SK-N-SH (cell line): Measurements from ENCODE around the gene GRIA1. TPM values are rescaled to one million over a fixed set of nuclear protein-coding genes. Genes with fewer than 3 reads are reported as not detected.

Source experiments
- CTCF ChIA-PET: fragments of 300-600, 350-600 bp; formaldehyde crosslinking; extraction: SDS; loops from one replicate; lab custom pipeline; 2021; lab: Yijun Ruan, JAX
- POLR2A ChIA-PET: fragments of 350-600 bp; sonication (Branson Sonifier 250); formaldehyde crosslinking; extraction: SDS; loops from one replicate; lab custom pipeline; 2020; ENCODE audit warnings: antibody characterized with exemption, inconsistent platforms; lab: Yijun Ruan, JAX
- DNase-seq: peaks from one replicate; pipeline ENCODE4 v3.0.0; 2012
- H2AFZ ChIP-seq: fragments of 200-600 bp; sonication (generic); 2 replicates; pipeline ENCODE4 v1.8.1; 2016; ENCODE audit warnings: antibody characterized with exemption, mild to moderate bottlenecking, low read depth
- H3F3A ChIP-seq: fragments of 200-600 bp; sonication (generic); replicated peaks from 2 replicates; pipeline ENCODE3; 2016; ENCODE audit warnings: antibody characterized with exemption, mild to moderate bottlenecking; ENCODE audit not compliant: insufficient read depth
- H3K27ac ChIP-seq, 2 experiments: fragments of 200-500 bp in 1 of 2; fragments of 200-600 bp in 1 of 2; sonication (Bioruptor generic) in 1 of 2; sonication (generic), shearing (Covaris generic) in 1 of 2; 2 replicates each; pipeline versions ENCODE4 v1.5.1 to v1.6.1; 2014 to 2016; ENCODE audit warnings: low read depth in 2 of 2, inconsistent platforms in 1 of 2, low read length in 1 of 2, mild to moderate bottlenecking in 1 of 2, mixed read lengths in 1 of 2
- H3K27me3 ChIP-seq: fragments of 200-600 bp; sonication (generic), shearing (Covaris generic); 2 replicates; pipeline ENCODE4 v1.6.1; 2016; ENCODE audit warnings: mixed run types; ENCODE audit not compliant: insufficient read depth
- H3K36me3 ChIP-seq, 2 experiments: fragments of 200-500 bp in 1 of 2; fragments of 200-600 bp in 1 of 2; sonication (Bioruptor generic) in 1 of 2; sonication (generic) in 1 of 2; replicated peaks in 1 of 2; 2 replicates each; pipeline versions ENCODE3 to v1.5.1; 2014 to 2016; ENCODE audit warnings: low read length in 1 of 2, mild to moderate bottlenecking in 1 of 2; ENCODE audit not compliant: insufficient read depth in 2 of 2, control insufficient read depth in 1 of 2
- H3K4me1 ChIP-seq, 2 experiments: fragments of 200-500 bp in 1 of 2; fragments of 200-600 bp in 1 of 2; sonication (Bioruptor generic) in 1 of 2; sonication (generic), shearing (Covaris generic) in 1 of 2; 2 replicates each; pipeline versions ENCODE4 v1.5.1 to v1.6.1; 2014 to 2016; ENCODE audit warnings: low read depth in 1 of 2, low read length in 1 of 2, mixed run types in 1 of 2; ENCODE audit not compliant: insufficient read depth in 2 of 2, control insufficient read depth in 1 of 2
- H3K4me2 ChIP-seq: fragments of 200-600 bp; sonication (generic), shearing (Covaris generic); 2 replicates; pipeline ENCODE4 v1.6.1; 2017; ENCODE audit warnings: mixed run types
- H3K4me3 ChIP-seq, 2 experiments: fragments of 200-500 bp in 1 of 2; fragments of 200-600 bp in 1 of 2; sonication (Bioruptor generic) in 1 of 2; sonication (generic), shearing (Covaris generic) in 1 of 2; 2 replicates each; pipeline versions ENCODE4 v1.5.1 to v1.8.1; 2014 to 2016; ENCODE audit warnings: low read depth in 2 of 2, inconsistent platforms in 1 of 2, low read length in 1 of 2, mild to moderate bottlenecking in 1 of 2, mixed read lengths in 1 of 2, moderate library complexity in 1 of 2
- H3K79me2 ChIP-seq: fragments of 200-600 bp; sonication (generic); 2 replicates; pipeline ENCODE4 v1.8.1; 2017; ENCODE audit warnings: mild to moderate bottlenecking; ENCODE audit not compliant: insufficient read depth
- H3K9ac ChIP-seq: fragments of 200-600 bp; sonication (generic); 2 replicates; pipeline ENCODE4 v1.6.1; 2017; ENCODE audit warnings: mixed run types
- H3K9me2 ChIP-seq: fragments of 200-600 bp; sonication (generic); 2 replicates; pipeline ENCODE4 v1.6.1; 2017; ENCODE audit warnings: mixed run types
- H3K9me3 ChIP-seq: fragments of 200-600 bp; sonication (generic); 2 replicates; pipeline ENCODE4 v1.6.1; 2017; ENCODE audit warnings: mixed run types, mild to moderate bottlenecking, moderate library complexity
- H4K20me1 ChIP-seq: fragments of 200-600 bp; sonication (generic); 2 replicates; pipeline ENCODE4 v1.6.1; 2017; ENCODE audit warnings: mild to moderate bottlenecking, mixed run types; ENCODE audit not compliant: insufficient read depth
- CHD2 ChIP-seq: fragments of 150-350 bp; IDR thresholded peaks from 2 replicates; pipeline ENCODE4 v1.6.1; 2018; ENCODE audit warnings: low read length; ENCODE audit not compliant: partially characterized antibody
- ELF1 ChIP-seq: IDR thresholded peaks from 2 replicates; pipeline ENCODE4 v1.4.0; 2012
- EZH2phosphoT487 ChIP-seq: fragments of 200-600 bp; sonication (generic); IDR thresholded peaks from 2 replicates; pipeline ENCODE4 v1.6.1; 2017; ENCODE audit warnings: low read depth, mixed run types, mild to moderate bottlenecking, antibody characterized with exemption, moderate library complexity, borderline replicate concordance
- FOXJ3 ChIP-seq: sonication (generic); formaldehyde crosslinking; IDR thresholded peaks from 2 replicates; pipeline ENCODE4 v1.5.1; 2020; ENCODE audit warnings: mild to moderate bottlenecking, missing genetic modification reagents
- FOXM1 ChIP-seq: IDR thresholded peaks from 2 replicates; pipeline ENCODE4 v1.4.0; 2012; ENCODE audit warnings: low read depth, mild to moderate bottlenecking
- GABPA ChIP-seq: IDR thresholded peaks from 2 replicates; pipeline ENCODE4 v1.4.0; 2012; ENCODE audit warnings: low read depth, mild to moderate bottlenecking
- GATA2 ChIP-seq: sonication (generic); formaldehyde crosslinking; IDR thresholded peaks from 2 replicates; pipeline ENCODE4 v1.5.0; 2020; ENCODE audit warnings: mild to moderate bottlenecking, missing genetic modification reagents
- IRF3 ChIP-seq: fragments of 150-350 bp; IDR thresholded peaks from 2 replicates; pipeline ENCODE4 v1.6.1; 2016; ENCODE audit warnings: mild to moderate bottlenecking, low read depth, low read length
- MAX ChIP-seq: IDR thresholded peaks from 2 replicates; pipeline ENCODE4 v1.4.0; 2012; ENCODE audit warnings: low read depth
- MEF2A ChIP-seq: IDR thresholded peaks from 2 replicates; pipeline ENCODE4 v1.4.0; 2012; ENCODE audit warnings: low read depth, borderline replicate concordance
- MXI1 ChIP-seq: IDR thresholded peaks from 2 replicates; pipeline ENCODE4 v1.6.1; 2012; ENCODE audit warnings: mild to moderate bottlenecking, low read depth, low read length, improper control_type of control experiment
- NFIC ChIP-seq: IDR thresholded peaks from 2 replicates; pipeline ENCODE4 v1.4.0; 2012; ENCODE audit warnings: borderline replicate concordance
- PBX3 ChIP-seq: IDR thresholded peaks from 2 replicates; pipeline ENCODE4; 2012
- REST ChIP-seq: IDR thresholded peaks from 2 replicates; pipeline ENCODE4 v1.6.1; 2012; ENCODE audit warnings: mild to moderate bottlenecking, low read depth, low read length, moderate library complexity
- TCF12 ChIP-seq: IDR thresholded peaks from 2 replicates; pipeline ENCODE4 v1.4.0; 2012
- USF1 ChIP-seq: IDR thresholded peaks from 2 replicates; pipeline ENCODE4 v1.4.0; 2012; ENCODE audit warnings: low read depth, borderline replicate concordance
- USF2 ChIP-seq: fragments of 150-350 bp; IDR thresholded peaks from 2 replicates; pipeline ENCODE4 v1.6.1; 2017; ENCODE audit warnings: antibody characterized with exemption, low read length, low read depth, borderline replicate concordance
- ZBTB33 ChIP-seq: IDR thresholded peaks from 2 replicates; pipeline ENCODE4 v1.4.0; 2012; ENCODE audit warnings: low read depth, borderline replicate concordance
- WGBS: methylation state at CpG from one replicate; pipeline ENCODE4 v1.1.6; 2017; ENCODE audit warnings: low lambda C conversion rate; 5-methylcytosine and 5-hydroxymethylcytosine counted together
- polyA plus RNA-seq, 3 experiments: library from polyadenylated mRNA; depleted of rRNA; stranded (reverse); fragments of >200 nt; gene quantifications; 2 replicates each; pipeline ENCODE4 v1.2.3, GENCODE V29; 2012

The GRIA1 gene
- polyA plus RNA-seq, 1 of the 3 experiments (the other 2 are of a cell fraction) = 0.35 TPM

GRCh38 chr5:153500178-153500577, 9.7 kb downstream of the GRIA1 start (continued):
- TF ChIP-seq EZH2phosphoT487 = no peak
- no peak for TF ChIP-seq ZBTB33
- no peak for TF ChIP-seq FOXM1
- TF ChIP-seq TCF12 = no peak
- no peak for TF ChIP-seq FOXJ3 (CRISPR knock-in tag)
- TF ChIP-seq MAX = no peak
- TF ChIP-seq CHD2 = no peak

GRCh38 chr5:153504726-153505125, 14.3 kb downstream of the GRIA1 start:
- Histone ChIP-seq H3K79me2 (no peaks in the 10 kb centered on the region), H3K9ac (no peak overlapping the region), H3K9me2 (no peaks in the 10 kb centered on the region), H3K27ac (no peak overlapping the region), H3K4me3 (no peak overlapping the region), H2AFZ (no peak overlapping the region), H4K20me1 (no peaks in the 10 kb centered on the region), H3F3A (no peaks in the 10 kb centered on the region), H3K27me3 (no peaks in the 10 kb centered on the region), H3K36me3 (no peaks in the 10 kb centered on the region), H3K9me3 (no peaks in the 10 kb centered on the region), H3K4me2 (no peak overlapping the region), H3K4me1 (no peaks in the 10 kb centered on the region; a peak in 1 of 4 replicates)
- CTCF ChIA-PET = interaction anchor here (7.0 kb wide), 1 partner anchor 460 kb away, joined by 42 read pairs; no protein-coding TSS in a partner anchor
- no peak for TF ChIP-seq USF1
- no peak for TF ChIP-seq CHD2
- TF ChIP-seq PBX3 = no peak
- TF ChIP-seq IRF3 = no peak
- no peak for TF ChIP-seq REST
- no peak for TF ChIP-seq MXI1
- TF ChIP-seq EZH2phosphoT487 = no peak
- TF ChIP-seq MEF2A = no peak
- TF ChIP-seq ZBTB33 = no peak
- no peak for TF ChIP-seq NFIC
- TF ChIP-seq FOXJ3 (CRISPR knock-in tag) = no peak
- TF ChIP-seq USF2 = no peak
- TF ChIP-seq FOXM1 = no peak
- TF ChIP-seq GATA2 (CRISPR knock-in tag) = no peak
- no peak for TF ChIP-seq GABPA
- TF ChIP-seq ELF1 = no peak
- no peak for DNase-seq
- POLR2A ChIA-PET = interaction anchor here (0.6 kb wide), 1 partner anchor 113 kb away, joined by 5 read pairs; no protein-coding TSS in a partner anchor
- WGBS = 84% methylated on average over 3 of the region's 3 CpGs
